Type B pancreatic cell (in vitro differentiated cells): Measurements from ENCODE around the gene KIAA1755. TPM values are rescaled to one million over a fixed set of nuclear protein-coding genes. Genes with fewer than 3 reads are reported as not detected.

ENCODE experiments used
- DNase-seq: peaks from one replicate; pipeline ENCODE4 v3.0.0; 2021; ENCODE audit warnings: mixed read lengths; ENCODE audit not compliant: unreplicated experiment; ENCODE audit errors: extremely low spot score
- H3K27ac Mint-ChIP-seq: 2 replicates; pipeline ENCODE4 v1.8.0; 2021; ENCODE audit warnings: mild to moderate bottlenecking, mixed read lengths
- H3K27me3 Mint-ChIP-seq: 2 replicates; pipeline ENCODE4 v1.8.0; 2021; ENCODE audit warnings: mixed read lengths
- H3K36me3 Mint-ChIP-seq: 2 replicates; pipeline ENCODE4 v1.8.0; 2021; ENCODE audit warnings: mixed read lengths
- H3K4me1 Mint-ChIP-seq: one replicate; pipeline ENCODE4 v1.8.0; 2021; ENCODE audit warnings: mixed read lengths; ENCODE audit not compliant: unreplicated experiment
- H3K4me3 Mint-ChIP-seq: 2 replicates; pipeline ENCODE4 v1.8.0; 2021; ENCODE audit warnings: mild to moderate bottlenecking, mixed read lengths
- H3K9me3 Mint-ChIP-seq: 2 replicates; pipeline ENCODE4 v1.8.0; 2021; ENCODE audit warnings: mixed read lengths
- CTCF ChIP-seq: fragments of 200-600 bp; sonication (generic); conservative IDR thresholded peaks from 2 replicates; pipeline ENCODE4 v1.5.0; 2021; ENCODE audit warnings: antibody characterized with exemption, mild to moderate bottlenecking
- total RNA-seq: library from RNA; stranded (reverse); gene quantifications from 2 replicates; pipeline ENCODE4 v1.2.1, GENCODE V29; 2021; ENCODE audit warnings: low replicate concordance

KIAA1755 gene
- total RNA-seq, 1 donor from 2014 or later, result 4.7 TPM

- no peak for TF ChIP-seq CTCF
- Mint-ChIP-seq H3K36me3 (no peaks in the 10 kb centered on the region), H3K9me3 (no peaks in the 10 kb centered on the region), H3K4me1 (peaks cover 57% of the 10 kb centered on the region), H3K27ac (peak overlapping the region; percentile 60), H3K27me3 (peaks cover 3% of the 10 kb centered on the region), H3K4me3 (no peak overlapping the region)
- DNase-seq, result no peak
Measured at GRCh38 chr20:38173237-38174156, 87.0 kb downstream of the KIAA1755 start.

GRCh38 chr20:38172408-38172807, 88.1 kb downstream of the KIAA1755 start:
- H3K27me3 Mint-ChIP-seq, result no peaks in the 10 kb centered on the region
- H3K36me3 Mint-ChIP-seq, result no peaks in the 10 kb centered on the region
- peak overlapping the region; percentile 37 for H3K4me3 Mint-ChIP-seq
- DNase-seq, result no peak
- TF ChIP-seq CTCF, result peak; percentile 36
- no peaks in the 10 kb centered on the region for H3K9me3 Mint-ChIP-seq
- peaks cover 51% of the 10 kb centered on the region for H3K4me1 Mint-ChIP-seq
- H3K27ac Mint-ChIP-seq, result no peak overlapping the region

- Mint-ChIP-seq H3K27ac (peak overlapping the region; percentile 12), H3K4me3 (no peak overlapping the region), H3K9me3 (no peaks in the 10 kb centered on the region), H3K36me3 (no peaks in the 10 kb centered on the region), H3K27me3 (no peaks in the 10 kb centered on the region), H3K4me1 (peaks cover 46% of the 10 kb centered on the region)
- TF ChIP-seq CTCF, result no peak
- no peak for DNase-seq
Measured at GRCh38 chr20:38171675-38172043, 88.9 kb downstream of the KIAA1755 start.

GRCh38 chr20:38170826-38171674, 89.5 kb downstream of the KIAA1755 start:
- TF ChIP-seq CTCF, result no peak
- Mint-ChIP-seq H3K36me3 (no peaks in the 10 kb centered on the region), H3K4me3 (no peak overlapping the region), H3K4me1 (peaks cover 46% of the 10 kb centered on the region), H3K9me3 (no peaks in the 10 kb centered on the region), H3K27ac (no peak overlapping the region), H3K27me3 (peaks cover 5% of the 10 kb centered on the region)
- DNase-seq, result no peak

GRCh38 chr20:38170219-38170825, 90.2 kb downstream of the KIAA1755 start:
- no peak for TF ChIP-seq CTCF
- H3K4me1 Mint-ChIP-seq, result peaks cover 52% of the 10 kb centered on the region
- DNase-seq, result no peak
- no peak overlapping the region for H3K27ac Mint-ChIP-seq
- H3K36me3 Mint-ChIP-seq, result no peaks in the 10 kb centered on the region
- peak overlapping the region; percentile 33 for H3K4me3 Mint-ChIP-seq
- peaks cover 12% of the 10 kb centered on the region for H3K27me3 Mint-ChIP-seq
- no peaks in the 10 kb centered on the region for H3K9me3 Mint-ChIP-seq
